ENCODE results near the gene ITSN2. TPM values are rescaled to one million over a fixed set of nuclear protein-coding genes. Genes with fewer than 3 reads are reported as not detected.

Gene ITSN2
- total and polyA plus RNA-seq, 10 donors: 41.1 to 150 (median 107) TPM

GRCh38 chr2:24280161-24280560 is 80.2 kb downstream of the ITSN2 start:
- Histone ChIP-seq H3K9me3 (no peaks in the 10 kb centered on the region), H3K27me3 (replicated peaks in 1 of 7) (no peaks in the 10 kb centered on the region), H3K4me1 (peaks cover 0 to 3% (median 0%) of the 10 kb centered on the region in 6 donors), H3K36me3 (peaks cover 0 to 100% (median 31%) of the 10 kb centered on the region in 6 donors), H3K4me3 (no peak overlapping the region), H3K27ac (no peak overlapping the region)
- no peak for DNase-seq
- 87 to 94% (median 93%) methylated on average over 4 of the region's 4 CpGs for WGBS, 5 donors
- TF ChIP-seq POLR2A (IDR thresholded peaks at IDR 0.05): no peak
- TF ChIP-seq POLR2AphosphoS5 (IDR thresholded peaks at IDR 0.05): no peak
- no peak for TF ChIP-seq CTCF (IDR thresholded peaks at IDR 0.05 in 8 of 11, conservative IDR thresholded peaks at IDR 0.05 in 3 of 11)
- intact Hi-C loops (cut with DNase I; ENCODE audit: low total_unique reads): no loop called here

GRCh38 chr2:24276349-24276899 is 83.9 kb downstream of the ITSN2 start:
- peaks cover 0 to 3% (median 0%) of the 10 kb centered on the region in 6 donors for H3K4me1 ChIP-seq
- H3K9me3 ChIP-seq: no peaks in the 10 kb centered on the region
- no peak overlapping the region for H3K27ac ChIP-seq
- H3K27me3 ChIP-seq (replicated peaks in 1 of 7): no peaks in the 10 kb centered on the region
- H3K36me3 ChIP-seq: peaks cover 0 to 100% (median 42%) of the 10 kb centered on the region in 6 donors
- intact Hi-C loops (cut with DNase I; ENCODE audit: low total_unique reads): no loop called here
- H3K4me3 ChIP-seq: no peak overlapping the region
- no peak for DNase-seq
- TF ChIP-seq POLR2A (IDR thresholded peaks at IDR 0.05) (no peak), CTCF (IDR thresholded peaks at IDR 0.05 in 8 of 11, conservative IDR thresholded peaks at IDR 0.05 in 3 of 11) (no peak), POLR2AphosphoS5 (IDR thresholded peaks at IDR 0.05) (no peak)
- WGBS, 5 donors: 57 to 76% (median 63%) methylated on average over 4 of the region's 4 CpGs

- no peaks in the 10 kb centered on the region for H3K27me3 ChIP-seq (replicated peaks in 1 of 7)
- intact Hi-C loops (cut with DNase I; ENCODE audit: low total_unique reads): no loop called here
- DNase-seq: no peak
- no peaks in the 10 kb centered on the region for H3K9me3 ChIP-seq
- H3K4me1 ChIP-seq: peaks cover 0 to 3% (median 0%) of the 10 kb centered on the region in 6 donors
- no peak overlapping the region for H3K4me3 ChIP-seq
- no peak overlapping the region for H3K27ac ChIP-seq
- TF ChIP-seq POLR2AphosphoS5 (IDR thresholded peaks at IDR 0.05) (no peak), CTCF (IDR thresholded peaks at IDR 0.05 in 8 of 11, conservative IDR thresholded peaks at IDR 0.05 in 3 of 11) (no peak), POLR2A (IDR thresholded peaks at IDR 0.05) (no peak)
- H3K36me3 ChIP-seq: peaks cover 3 to 100% (median 51%) of the 10 kb centered on the region in 6 donors
Measured at GRCh38 chr2:24274809-24275208, 85.5 kb downstream of the ITSN2 start.

GRCh38 chr2:24273598-24273997 is 86.7 kb downstream of the ITSN2 start:
- WGBS, 5 donors: 89 to 98% (median 96%) methylated on average over 2 of the region's 2 CpGs
- Histone ChIP-seq H3K9me3 (no peaks in the 10 kb centered on the region), H3K4me3 (no peak overlapping the region), H3K27me3 (replicated peaks in 1 of 7) (no peaks in the 10 kb centered on the region), H3K36me3 (peaks cover 3 to 100% (median 61%) of the 10 kb centered on the region in 6 donors), H3K4me1 (peaks cover 0 to 3% (median 0%) of the 10 kb centered on the region in 6 donors), H3K27ac (no peak overlapping the region)
- no peak for DNase-seq
- intact Hi-C loops (cut with DNase I; ENCODE audit: low total_unique reads): no loop called here
- no peak for TF ChIP-seq POLR2AphosphoS5 (IDR thresholded peaks at IDR 0.05)
